ENCODE data around the gene TAL2.
A peak's percentile ranks its signal among the peaks of the same experiment; 100 is the strongest.

The TAL2 gene

GRCh38 chr9:105662184-105663104, at the start of gene TAL2:
Gene TAL2 (plus strand): TSS chr9:105662457. CDS start chr9:105662497, 40 bp downstream.
- DNase-seq (ENCODE audit: low spot score), result no peak

DNA sequence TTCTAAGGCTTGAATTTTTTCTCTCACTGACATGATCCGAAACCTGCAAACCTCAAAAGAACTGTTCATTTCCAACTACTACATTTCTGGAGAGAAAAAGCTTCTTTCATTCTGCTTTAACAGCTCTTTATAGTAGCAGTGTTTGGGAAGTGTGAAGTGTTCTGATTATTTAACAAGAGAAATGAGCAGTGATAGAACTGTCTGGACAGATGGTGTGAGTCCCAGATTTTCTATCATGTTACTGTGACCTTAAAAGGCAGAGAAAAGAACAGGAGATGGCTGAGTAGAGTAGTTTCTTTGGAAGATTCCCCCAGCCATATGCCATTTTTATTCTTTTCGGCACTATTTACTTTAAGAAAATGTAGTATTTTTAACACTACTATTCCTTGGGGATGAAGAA, 41.3 kb upstream of the TAL2 start:
- no peak for DNase-seq (ENCODE audit: low spot score)

- no peak for DNase-seq (ENCODE audit: low spot score)
Observed at GRCh38 chr9:105625088-105625487, 37.2 kb upstream of the TAL2 start.

- no peak for DNase-seq (ENCODE audit: low spot score)
Observed at GRCh38 chr9:105632807-105633206, 29.4 kb upstream of the TAL2 start.

DNA sequence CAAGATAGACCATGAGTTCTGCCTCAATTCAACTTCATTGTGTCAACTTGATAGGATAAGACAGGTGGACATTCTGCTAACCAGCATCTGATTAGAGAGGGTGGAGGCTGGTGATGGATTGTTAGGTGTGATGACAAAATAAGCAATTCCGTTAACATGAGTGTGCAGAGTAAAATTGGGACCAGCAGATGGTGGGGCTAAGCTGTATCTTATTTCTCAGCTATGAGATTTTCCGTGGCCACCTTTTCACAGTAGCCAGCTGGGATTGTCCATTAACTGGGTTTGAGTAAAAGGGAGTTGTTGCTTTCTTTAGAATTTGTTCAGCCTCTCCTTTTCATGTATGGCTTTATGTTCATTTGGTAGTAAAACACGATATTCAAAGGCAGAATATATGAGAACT, 28.8 kb upstream of the TAL2 start:
- no peak for DNase-seq (ENCODE audit: low spot score)

DNA sequence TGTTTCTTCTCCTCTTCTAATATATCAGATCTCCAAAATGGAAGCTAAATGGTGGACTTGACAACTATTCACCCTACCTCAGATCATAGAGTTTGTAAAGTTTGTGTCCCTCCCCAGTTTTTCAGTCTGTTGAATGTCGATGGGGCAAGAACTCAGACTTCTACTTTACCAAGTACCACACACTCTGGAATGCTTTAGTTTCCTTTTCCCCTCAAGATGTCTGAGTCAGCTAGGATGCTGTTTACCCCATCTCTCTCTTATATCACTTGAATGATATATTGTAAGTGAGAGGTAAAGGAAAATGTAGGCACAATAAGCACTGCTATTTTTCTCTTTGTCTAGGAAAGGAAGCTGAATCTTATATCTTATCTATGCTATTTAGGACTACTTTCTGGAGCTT, 25.9 kb upstream of the TAL2 start:
- DNase-seq (ENCODE audit: low spot score), result no peak

GRCh38 chr9:105637787-105638395, 24.4 kb upstream of the TAL2 start:
- DNase-seq (ENCODE audit: low spot score), result peak; percentile 22

GRCh38 chr9:105639936-105640335, 22.3 kb upstream of the TAL2 start:
- DNase-seq (ENCODE audit: low spot score), result no peak

DNA sequence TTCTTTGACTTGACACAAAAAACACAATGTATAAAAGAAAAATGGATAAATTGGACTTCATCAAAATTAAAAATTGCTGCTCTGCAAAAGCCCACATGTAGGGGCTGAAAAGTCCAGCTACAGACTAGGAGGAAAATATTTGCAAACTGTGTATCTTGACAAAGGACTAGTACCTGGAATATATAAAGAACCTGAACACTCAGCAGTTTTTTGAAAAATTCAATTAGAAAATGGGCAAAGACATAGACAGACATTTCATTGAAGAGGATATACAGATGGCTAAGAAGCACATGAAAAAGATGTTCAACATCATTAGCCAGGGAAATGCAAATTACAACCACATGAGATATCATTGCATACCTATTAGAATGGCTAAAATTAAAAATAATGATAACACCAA, 18.5 kb upstream of the TAL2 start:
- no peak for DNase-seq (ENCODE audit: low spot score)

GRCh38 chr9:105646879-105647594, 15.2 kb upstream of the TAL2 start:
- no peak for DNase-seq (ENCODE audit: low spot score)

DNA sequence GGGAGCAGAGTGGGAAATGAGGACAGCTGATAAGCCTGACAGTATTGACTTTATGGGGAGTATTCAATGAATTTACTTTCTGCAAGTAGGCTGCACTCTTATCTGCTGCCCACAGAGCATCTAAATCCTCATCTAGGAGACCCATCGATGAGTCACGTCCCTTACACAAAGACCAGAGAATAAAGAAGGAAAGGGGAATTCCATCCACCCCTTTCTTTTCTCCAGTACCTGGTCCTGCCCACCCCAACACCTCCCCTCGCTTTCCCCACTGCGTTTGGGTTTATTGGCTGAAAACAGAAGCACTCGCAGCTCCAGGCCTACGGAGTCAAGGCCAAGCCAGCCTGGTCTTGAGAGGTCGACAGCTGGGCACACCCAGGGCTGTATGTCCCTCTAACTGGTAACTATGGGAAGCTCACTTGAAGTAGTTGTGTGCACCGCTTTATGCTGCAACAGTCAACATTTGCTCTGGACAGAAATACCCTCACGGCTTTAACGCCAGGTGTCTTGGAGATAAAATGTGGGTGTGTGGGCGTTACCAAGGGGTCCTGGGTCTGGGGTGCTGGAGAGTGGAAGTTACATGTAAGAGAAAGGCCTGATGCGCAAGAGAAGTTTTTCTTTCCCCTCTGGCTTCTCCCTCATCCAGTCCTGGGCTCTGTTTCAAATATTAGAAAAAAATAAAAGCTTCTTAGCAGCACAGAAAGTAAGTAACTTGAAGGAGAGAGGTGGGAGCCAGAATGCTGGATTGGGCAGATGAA, 14.5 kb upstream of the TAL2 start:
- DNase-seq (ENCODE audit: low spot score), result no peak

GRCh38 chr9:105651806-105652205, 10.5 kb upstream of the TAL2 start:
- DNase-seq (ENCODE audit: low spot score), result no peak

- DNase-seq (ENCODE audit: low spot score), result no peak
Observed at GRCh38 chr9:105656131-105656921, 5.9 kb upstream of the TAL2 start.

GRCh38 chr9:105658351-105658750, 3.9 kb upstream of the TAL2 start:
- no peak for DNase-seq (ENCODE audit: low spot score)

DNA sequence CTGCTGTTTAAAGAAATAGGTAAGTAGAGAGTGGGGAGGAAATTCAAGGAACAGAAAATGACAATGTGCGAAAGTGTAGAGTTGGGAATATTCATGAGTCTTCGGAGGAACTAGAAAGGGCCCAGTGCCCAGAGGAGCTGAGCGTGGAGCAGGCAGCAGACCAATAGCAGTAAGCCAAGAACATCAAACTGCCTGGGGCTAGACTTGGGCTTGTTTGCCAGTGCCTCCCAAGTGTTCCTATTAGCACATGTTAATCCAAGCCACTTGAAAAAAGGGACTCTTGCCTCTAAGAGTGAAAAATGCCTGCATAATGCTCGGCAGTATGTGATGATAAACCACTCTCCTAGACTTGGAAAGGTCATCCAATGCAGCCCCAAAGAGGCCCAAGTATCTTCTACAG, 1.2 kb upstream of the TAL2 start:
- no peak for DNase-seq (ENCODE audit: low spot score)

DNA sequence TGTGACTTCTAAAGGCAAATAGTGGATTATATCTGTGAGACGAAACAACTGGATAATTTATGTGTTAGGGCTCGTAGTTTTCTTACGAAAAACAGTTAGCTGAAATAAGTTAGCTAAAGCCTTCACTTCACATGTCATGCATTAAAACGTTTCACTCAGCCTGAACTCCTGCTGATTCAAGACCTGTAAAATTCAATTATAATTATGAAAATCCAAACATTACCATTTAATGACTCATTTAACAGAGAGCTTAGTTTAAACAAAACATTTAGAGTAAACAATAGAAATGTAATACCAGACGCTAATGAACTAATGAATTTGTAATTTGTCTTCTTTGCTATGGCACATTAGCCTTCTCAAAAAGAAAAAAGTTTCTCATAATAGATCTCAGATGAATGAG, 1.7 kb downstream of the TAL2 start:
- no peak for DNase-seq (ENCODE audit: low spot score)

DNA sequence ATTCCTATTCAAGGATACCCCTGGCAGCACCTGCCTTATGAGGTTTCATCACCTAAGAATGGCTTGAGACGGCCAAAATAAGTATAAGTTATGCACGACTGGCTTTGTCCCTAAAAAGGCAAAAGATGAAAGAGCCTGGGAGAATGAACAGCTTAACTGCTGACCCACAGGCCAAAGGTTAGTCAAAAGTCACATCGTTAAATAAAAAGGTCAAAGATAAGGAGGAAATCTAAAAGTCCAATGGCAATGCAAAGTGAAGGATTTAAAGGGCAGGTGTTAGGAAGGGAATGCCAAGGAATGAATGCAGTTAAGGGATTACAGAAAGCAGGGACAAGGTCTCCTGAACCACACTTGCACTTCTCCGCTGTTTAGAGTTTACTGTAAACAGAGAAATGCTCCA, 5.6 kb downstream of the TAL2 start:
- no peak for DNase-seq (ENCODE audit: low spot score)

DNA sequence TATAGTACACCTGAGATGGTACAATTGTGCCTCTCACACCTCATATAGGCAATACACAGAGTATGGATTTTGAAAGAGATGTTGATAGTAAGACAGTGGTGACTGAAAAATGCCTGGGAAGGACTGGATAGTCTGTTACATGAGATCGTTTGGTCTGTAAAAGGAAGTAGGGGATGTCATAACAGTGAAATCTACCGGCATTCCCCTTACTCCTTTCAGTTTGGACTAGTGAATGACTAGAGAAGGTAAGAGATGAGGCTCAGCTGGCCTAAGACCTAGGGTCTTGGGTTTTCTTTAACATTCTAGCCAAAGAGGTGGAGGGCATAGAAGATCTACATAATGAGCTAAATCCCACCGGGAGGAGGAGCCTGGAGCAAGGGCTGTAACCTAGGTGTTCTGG, 8.1 kb downstream of the TAL2 start:
- DNase-seq (ENCODE audit: low spot score), result no peak

DNA sequence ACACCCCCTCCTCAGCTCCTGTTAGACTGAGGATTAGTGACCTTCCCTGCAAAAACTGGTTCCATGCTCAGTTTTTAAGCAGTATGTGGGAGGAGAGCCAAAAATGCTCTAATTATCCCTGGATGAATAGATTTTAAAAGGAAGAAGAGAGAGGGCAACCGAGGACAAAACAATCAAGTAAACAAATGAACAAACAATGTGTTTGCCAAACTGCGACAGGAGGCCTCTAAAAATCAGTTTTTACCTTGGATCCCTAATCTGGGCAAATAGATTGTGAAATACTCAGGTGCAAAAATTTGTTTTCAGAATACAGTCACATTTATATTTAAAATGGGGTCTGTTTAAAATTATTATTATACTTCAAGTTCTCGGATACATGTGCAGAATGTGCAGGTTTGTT, 8.5 kb downstream of the TAL2 start:
- DNase-seq (ENCODE audit: low spot score), result no peak

DNA sequence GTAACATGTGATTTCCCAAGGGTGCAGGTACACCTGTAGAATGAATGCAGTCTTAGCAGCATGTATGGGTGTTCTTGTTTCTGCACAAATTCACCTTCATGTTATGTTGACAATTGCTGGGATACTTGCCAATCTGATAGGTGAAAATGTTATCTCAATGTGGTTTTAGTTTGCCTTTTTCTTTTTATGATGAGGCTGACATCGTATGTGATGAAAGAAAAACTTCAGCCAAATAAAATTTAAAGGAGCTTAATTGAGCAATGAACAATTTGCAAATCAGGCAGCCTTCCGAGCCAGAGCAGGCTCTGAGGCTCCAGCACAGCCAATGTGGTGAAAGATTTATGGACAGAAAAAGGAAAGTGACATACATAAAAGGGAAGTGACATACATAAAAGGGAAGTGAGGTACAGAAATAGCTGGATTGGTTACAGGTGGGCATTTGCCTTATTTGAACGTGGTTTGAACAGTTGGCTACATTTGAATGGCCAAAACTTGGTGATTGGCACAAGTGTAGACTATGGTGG, 10.5 kb downstream of the TAL2 start:
- no peak for DNase-seq (ENCODE audit: low spot score)

GRCh38 chr9:105673850-105674387, 11.7 kb downstream of the TAL2 start:
- no peak for DNase-seq (ENCODE audit: low spot score)
